ENCODE data around the gene EFNB3.

The EFNB3 gene

GRCh38 chr17:7687908-7688807, 16.8 kb upstream of the EFNB3 start, which contains the start of gene WRAP53 (continued):
- peak; percentile 29; the same call in 1 of the 2 replicates for TF ChIP-seq ZBTB6 (tag by site-specific recombination; IDR thresholded peaks at IDR 0.05)
- 0 out of 2 replicates have a peak, but pooled peaks have one; percentile 11 for TF ChIP-seq ZNF324 (tag by site-specific recombination; IDR thresholded peaks at IDR 0.05)
- TF ChIP-seq ZNF521 (tag by site-specific recombination; IDR thresholded peaks at IDR 0.05), result no peak
- TF ChIP-seq ZBTB44 (tag by site-specific recombination; IDR thresholded peaks at IDR 0.05), result peak; percentile 67; the same call in 1 of the 2 replicates
- no peak for TF ChIP-seq ZNF560 (tag by site-specific recombination; IDR thresholded peaks at IDR 0.05; ENCODE audit: borderline replicate concordance)
- TF ChIP-seq ZNF629 (tag by site-specific recombination; IDR thresholded peaks at IDR 0.05), result peak; percentile 44
- no peak for TF ChIP-seq ZNF701 (tag by site-specific recombination; IDR thresholded peaks at IDR 0.05)
- peak; percentile 94 for TF ChIP-seq ZNF580 (tag by site-specific recombination; IDR thresholded peaks at IDR 0.05)
- no peak for TF ChIP-seq ZNF354C (tag by site-specific recombination; IDR thresholded peaks at IDR 0.05; ENCODE audit: borderline replicate concordance, low read depth)
- 0 out of 2 replicates have a peak, but pooled peaks have one; percentile 8 for TF ChIP-seq PATZ1 (tag by site-specific recombination; IDR thresholded peaks at IDR 0.05)
- TF ChIP-seq EGR2 (tag by site-specific recombination; IDR thresholded peaks at IDR 0.05; ENCODE audit: low read depth), result peak; percentile 51; the same call in 1 of the 2 replicates
- peak; percentile 82; the same call in 1 of the 2 replicates for TF ChIP-seq IKZF3 (tag by site-specific recombination; IDR thresholded peaks at IDR 0.05)
- TF ChIP-seq SP3 (tag by site-specific recombination; IDR thresholded peaks at IDR 0.05), result peak; percentile 54
- TF ChIP-seq ZNF76 (tag by site-specific recombination; IDR thresholded peaks at IDR 0.05; ENCODE audit: borderline replicate concordance, low read depth), result peak; percentile 98
- no peak for TF ChIP-seq ZNF473 (tag by site-specific recombination; IDR thresholded peaks at IDR 0.05)
- peak; percentile 35; the same call in 1 of the 2 replicates for TF ChIP-seq ZBTB20 (tag by site-specific recombination; IDR thresholded peaks at IDR 0.05)
- TF ChIP-seq WT1 (tag by site-specific recombination; IDR thresholded peaks at IDR 0.05), result peak; percentile 35; the same call in 1 of the 2 replicates
- TF ChIP-seq REST (tag by site-specific recombination; IDR thresholded peaks at IDR 0.05), result 0 out of 2 replicates have a peak, but pooled peaks have one; percentile 19
- TF ChIP-seq ZNF19 (tag by site-specific recombination; IDR thresholded peaks at IDR 0.05; ENCODE audit: low read depth), result no peak
- TF ChIP-seq ZNF660 (tag by site-specific recombination; IDR thresholded peaks at IDR 0.05), result peak; percentile 70
- peak; percentile 88 for TF ChIP-seq ZNF654 (tag by site-specific recombination; IDR thresholded peaks at IDR 0.05; ENCODE audit: low read depth)
- TF ChIP-seq ZBTB48 (tag by site-specific recombination; IDR thresholded peaks at IDR 0.05), result no peak
- peak; percentile 88 for TF ChIP-seq ZNF341 (tag by site-specific recombination; IDR thresholded peaks at IDR 0.05; ENCODE audit: low read depth)
- TF ChIP-seq ZIC2 (tag by site-specific recombination; IDR thresholded peaks at IDR 0.05), result 0 out of 2 replicates have a peak, but pooled peaks have one; percentile 33
- peak; percentile 38; the same call in 1 of the 2 replicates for TF ChIP-seq ZNF184 (tag by site-specific recombination; IDR thresholded peaks at IDR 0.05)
- peak; percentile 22; the same call in 1 of the 2 replicates for TF ChIP-seq ZNF561 (tag by site-specific recombination; IDR thresholded peaks at IDR 0.05; ENCODE audit: borderline replicate concordance)
- peak; percentile 99 for TF ChIP-seq CTCF (tag by site-specific recombination; IDR thresholded peaks at IDR 0.05)
- peak; percentile 89 for TF ChIP-seq ZBTB17 (tag by site-specific recombination; IDR thresholded peaks at IDR 0.05)

Measured in HEK293 (cell line).